Bronchial epithelial cell (primary cell): ENCODE measurements around the gene ZNF324B. TPM values are rescaled to one million over a fixed set of nuclear protein-coding genes. Genes with fewer than 3 reads are reported as not detected.
A peak's percentile ranks its signal among the peaks of the same experiment; 100 is the strongest.
"Not testable (repeated sequence)": the region's sequence is repeated elsewhere in the genome, so short reads cannot be mapped to it uniquely, and the experiment has no call there.

Experiments
- DNase-seq: peaks from one replicate; pipeline ENCODE4 v3.0.0-alpha.2; 2010; ENCODE audit warnings: low read depth
- FAIRE-seq: peaks from 2 replicates; lab custom pipeline; 2011; peaks lifted over from hg19 to GRCh38; lab: Jason Lieb, UNC
- H3K27me3 ChIP-seq: 2 replicates; pipeline ENCODE4 v1.5.1; 2011; ENCODE audit warnings: low read length; ENCODE audit not compliant: control insufficient read depth, insufficient read depth
- H3K36me3 ChIP-seq: 2 replicates; pipeline ENCODE4 v1.5.1; 2011; ENCODE audit warnings: low read length; ENCODE audit not compliant: control insufficient read depth, insufficient read depth
- H3K4me3 ChIP-seq: 2 replicates; pipeline ENCODE4 v1.5.1; 2011; ENCODE audit warnings: mild to moderate bottlenecking, low read depth, low read length, control low read depth
- CTCF ChIP-seq: IDR thresholded peaks from 2 replicates; pipeline ENCODE4 v1.5.1; 2011; ENCODE audit warnings: mild to moderate bottlenecking, moderate library complexity, low read length, control low read depth, inconsistent platforms; ENCODE audit not compliant: insufficient read depth, severe bottlenecking
- total RNA-seq: library from RNA; depleted of rRNA; stranded (reverse); fragments of >200 nt; gene quantifications from 2 replicates; pipeline ENCODE4 v1.2.1, GENCODE V29; 2014

Gene ZNF324B
- total RNA-seq, 1 donor from 2014 or later: 10.8 TPM

- no peak for TF ChIP-seq CTCF
- no peak for DNase-seq
- peaks cover 5% of the 10 kb centered on the region for H3K36me3 ChIP-seq
- H3K4me3 ChIP-seq: peak overlapping the region; percentile 96
- no peaks in the 10 kb centered on the region for H3K27me3 ChIP-seq
- FAIRE-seq: no peak
These were observed 14.8 kb downstream of the ZNF324B start for GRCh38 chr19:58466089-58466759.

- FAIRE-seq (no peak), DNase-seq (peak; percentile 89)
- peak within 1 kb of the TSS; percentile 96 for H3K4me3 ChIP-seq
- H3K36me3 ChIP-seq: peaks cover 5% of the 10 kb centered on the region
- no peak for TF ChIP-seq CTCF
- H3K27me3 ChIP-seq: no peaks in the 10 kb centered on the region
These were observed 15.6 kb downstream of the ZNF324B start, which contains the start of gene ZNF324 for GRCh38 chr19:58466760-58467589. ZNF324 (plus strand) TSS chr19:58467080; CDS start chr19:58469186, 2,106 bp downstream.

GRCh38 chr19:58468216-58468839 is 16.9 kb downstream of the ZNF324B start:
- DNase-seq (peak; percentile 40), FAIRE-seq (peak; percentile 13)
- Histone ChIP-seq H3K27me3 (no peaks in the 10 kb centered on the region), H3K36me3 (peaks cover 14% of the 10 kb centered on the region), H3K4me3 (no peak overlapping the region)
- TF ChIP-seq CTCF: peak; percentile 8

GRCh38 chr19:58469241-58470013 is 18.0 kb downstream of the ZNF324B start:
- Histone ChIP-seq H3K4me3 (no peak overlapping the region), H3K27me3 (no peaks in the 10 kb centered on the region), H3K36me3 (peaks cover 16% of the 10 kb centered on the region)
- FAIRE-seq (no peak), DNase-seq (no peak)
- TF ChIP-seq CTCF: no peak

GRCh38 chr19:58470837-58471543 is 19.6 kb downstream of the ZNF324B start:
- H3K36me3 ChIP-seq: peaks cover 16% of the 10 kb centered on the region
- H3K4me3 ChIP-seq, DNase-seq, H3K27me3 ChIP-seq: not testable (repeated sequence)
- peak; percentile 89 for FAIRE-seq
